D341Med (cell line): ENCODE measurements around the gene DEFB129.
"Not testable (repeated sequence)": the region's sequence is repeated elsewhere in the genome, so short reads cannot be mapped to it uniquely, and the experiment has no call there.

ENCODE experiments used
- DNase-seq: peaks from one replicate; pipeline ENCODE4 v3.0.0; 2012; ENCODE audit warnings: low spot score

Gene DEFB129, protein sequence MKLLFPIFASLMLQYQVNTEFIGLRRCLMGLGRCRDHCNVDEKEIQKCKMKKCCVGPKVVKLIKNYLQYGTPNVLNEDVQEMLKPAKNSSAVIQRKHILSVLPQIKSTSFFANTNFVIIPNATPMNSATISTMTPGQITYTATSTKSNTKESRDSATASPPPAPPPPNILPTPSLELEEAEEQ

DNA sequence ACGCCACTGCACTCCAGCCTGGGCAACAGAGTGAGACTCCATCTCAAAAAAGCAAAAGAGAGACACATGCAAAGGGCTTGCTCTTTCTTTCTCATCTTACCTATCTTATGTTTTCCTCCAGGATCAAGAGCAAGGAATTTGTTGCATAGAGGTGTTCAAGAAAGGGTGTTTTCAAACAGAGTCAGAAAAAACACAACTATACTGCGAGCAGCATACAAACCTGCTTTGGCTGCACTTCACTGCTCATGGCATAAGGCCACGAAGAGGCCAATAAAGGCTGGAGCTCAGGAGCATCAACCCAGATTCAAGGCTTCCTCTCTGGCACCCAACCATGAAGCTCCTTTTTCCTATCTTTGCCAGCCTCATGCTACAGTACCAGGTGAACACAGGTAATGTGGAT lies at the start of gene DEFB129:
TSS of gene DEFB129 (plus strand) at position 301 of the 400 bp plus-strand sequence. CDS start at position 332, 31 bp downstream.
- DNase-seq = no peak

DNA sequence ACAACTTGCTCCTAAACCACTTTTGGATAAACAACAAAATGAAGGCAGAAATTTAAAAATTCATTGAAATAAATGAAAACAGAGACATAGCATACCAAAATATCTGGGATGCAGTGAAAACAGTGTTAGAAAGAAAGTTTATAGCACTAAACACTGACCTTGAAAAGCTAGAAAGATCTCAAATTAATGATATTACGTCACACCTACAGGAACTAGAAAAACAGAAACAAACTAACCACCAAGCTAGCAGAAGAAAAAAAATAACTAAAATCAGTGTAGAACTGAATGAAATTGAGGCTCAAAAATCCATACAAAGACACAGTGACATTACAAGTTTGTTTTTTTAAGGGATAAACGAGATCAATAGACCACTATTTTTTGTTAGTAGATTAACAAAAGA lies 42.8 kb upstream of the DEFB129 start:
- no peak for DNase-seq

DNA sequence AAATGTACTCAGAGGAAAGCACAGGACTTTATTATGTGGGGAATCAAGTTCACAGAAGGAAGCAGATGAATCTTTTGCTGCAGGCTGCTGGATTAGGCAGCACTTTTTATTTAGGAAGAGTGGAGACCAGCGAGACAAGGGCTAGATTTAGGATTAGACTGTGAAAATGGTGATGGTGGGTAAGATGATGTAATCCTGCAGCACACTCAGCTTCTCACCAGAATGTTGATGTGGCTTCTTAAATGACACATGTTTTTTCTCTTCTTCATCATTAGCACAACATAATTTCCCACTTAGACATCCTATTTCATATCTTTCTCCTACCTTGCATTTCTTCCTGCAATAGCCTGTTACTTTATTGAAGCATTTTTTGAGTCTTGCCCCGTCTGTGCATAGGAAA lies 39.3 kb upstream of the DEFB129 start:
- DNase-seq = no peak

DNA sequence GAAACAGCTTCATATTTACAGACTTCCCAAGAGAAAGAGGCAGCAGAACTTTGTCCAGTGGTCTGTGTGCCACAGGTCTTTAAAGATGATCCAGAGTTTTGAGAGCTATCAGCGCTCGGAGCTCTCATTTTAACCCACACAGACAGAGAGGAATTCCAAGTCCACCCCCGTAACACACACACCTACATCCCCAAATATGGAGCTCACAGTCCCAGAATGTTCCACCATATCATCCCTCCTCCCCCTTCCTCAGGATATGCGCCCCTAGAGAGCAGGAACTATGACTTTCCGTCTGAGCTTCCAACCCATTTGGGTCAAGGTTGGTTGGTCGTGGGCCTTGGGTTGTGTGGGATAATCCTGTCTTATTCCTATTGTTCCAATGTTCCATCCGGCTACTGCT lies 37.4 kb upstream of the DEFB129 start, which contains the start of gene DEFB128:
TSS of gene DEFB128 (minus strand) at position 101 of the 400 bp plus-strand sequence. CDS start at position 13, 88 bp downstream.
- no peak for DNase-seq

DNA sequence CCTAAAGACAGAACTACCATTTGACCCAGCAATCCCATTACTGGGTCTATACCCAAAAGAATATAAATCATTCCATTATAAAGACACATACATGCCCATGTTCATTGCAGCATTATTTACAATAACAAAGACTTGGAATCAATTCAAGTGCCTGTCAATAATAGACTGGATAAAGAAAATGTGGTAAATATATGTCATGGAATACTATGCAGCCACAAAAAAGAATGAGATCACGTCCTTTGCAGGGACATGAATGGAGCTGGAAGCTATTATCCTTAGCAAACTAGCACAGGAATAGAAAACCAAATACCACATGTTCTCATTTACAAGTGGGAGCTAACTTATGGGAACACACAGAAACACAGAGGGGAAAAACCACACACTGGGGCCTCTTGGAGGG lies 28.8 kb upstream of the DEFB129 start:
- DNase-seq = no peak

DNA sequence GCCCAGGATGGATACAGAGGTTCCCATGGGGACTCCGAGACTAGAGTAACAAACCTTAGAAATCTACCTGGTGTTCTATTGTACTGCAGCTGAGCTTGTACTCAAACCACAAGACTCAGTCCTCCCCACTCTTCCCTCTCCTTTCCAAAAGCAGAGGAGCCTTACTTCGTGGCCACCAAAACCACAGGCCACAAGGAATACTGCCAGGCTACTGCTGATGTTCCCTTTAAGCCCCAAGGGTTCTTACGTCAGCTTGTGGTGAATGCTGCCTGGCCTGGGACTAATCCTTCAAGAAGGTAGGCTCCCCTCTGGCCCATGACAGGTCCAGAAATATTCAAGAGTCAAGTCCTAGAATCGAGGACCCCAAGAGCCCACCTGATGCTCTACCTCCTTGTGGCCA lies 27.1 kb upstream of the DEFB129 start:
- no peak for DNase-seq

DNA sequence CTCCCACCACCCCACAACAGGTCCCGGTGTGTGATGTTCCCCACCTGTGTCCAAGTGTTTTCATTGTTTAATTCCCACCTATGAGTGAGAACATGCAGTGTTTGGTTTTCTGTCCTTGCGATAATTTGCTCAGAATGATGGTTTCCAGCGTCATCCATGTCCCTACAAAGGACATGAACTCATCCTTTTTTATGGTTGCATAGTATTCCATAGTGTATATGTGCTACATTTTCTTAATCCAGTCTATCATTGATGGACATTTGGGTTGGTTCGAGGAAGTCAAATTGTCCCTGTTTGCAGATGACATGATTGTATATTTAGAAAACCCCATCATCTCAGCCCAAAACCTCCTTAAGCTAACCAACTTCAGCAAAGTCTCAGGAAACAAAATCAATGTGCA lies 23.4 kb upstream of the DEFB129 start:
- DNase-seq = not testable (repeated sequence)

DNA sequence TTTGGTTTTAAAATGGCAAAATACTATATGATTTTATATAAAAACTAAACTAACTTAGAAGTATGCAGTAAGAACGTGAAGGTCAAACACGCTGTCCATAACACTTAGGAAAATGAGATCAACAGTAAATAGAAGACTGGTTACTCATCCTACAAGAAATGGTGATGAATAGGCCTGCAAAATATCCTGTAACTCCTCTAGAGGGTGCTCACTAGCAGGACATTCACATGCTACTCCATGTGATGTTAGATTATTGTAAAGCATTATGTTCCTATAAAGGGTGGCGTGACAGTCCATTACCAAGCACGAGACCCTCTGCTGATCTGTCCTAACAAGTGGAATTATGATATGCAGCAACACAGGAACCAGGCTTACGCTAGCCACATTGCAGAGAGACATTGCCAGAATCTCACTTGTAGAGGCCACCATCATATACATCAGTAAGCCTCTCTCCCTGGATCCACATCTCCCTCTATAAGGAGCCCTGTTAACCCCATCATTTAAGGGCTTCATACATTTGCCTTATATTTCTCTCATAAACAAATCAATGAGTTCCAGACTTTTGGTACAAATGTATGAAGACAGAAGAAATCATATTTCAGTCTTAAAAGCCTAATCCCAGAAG lies 18.0 kb upstream of the DEFB129 start:
- DNase-seq = peak; percentile 54

DNA sequence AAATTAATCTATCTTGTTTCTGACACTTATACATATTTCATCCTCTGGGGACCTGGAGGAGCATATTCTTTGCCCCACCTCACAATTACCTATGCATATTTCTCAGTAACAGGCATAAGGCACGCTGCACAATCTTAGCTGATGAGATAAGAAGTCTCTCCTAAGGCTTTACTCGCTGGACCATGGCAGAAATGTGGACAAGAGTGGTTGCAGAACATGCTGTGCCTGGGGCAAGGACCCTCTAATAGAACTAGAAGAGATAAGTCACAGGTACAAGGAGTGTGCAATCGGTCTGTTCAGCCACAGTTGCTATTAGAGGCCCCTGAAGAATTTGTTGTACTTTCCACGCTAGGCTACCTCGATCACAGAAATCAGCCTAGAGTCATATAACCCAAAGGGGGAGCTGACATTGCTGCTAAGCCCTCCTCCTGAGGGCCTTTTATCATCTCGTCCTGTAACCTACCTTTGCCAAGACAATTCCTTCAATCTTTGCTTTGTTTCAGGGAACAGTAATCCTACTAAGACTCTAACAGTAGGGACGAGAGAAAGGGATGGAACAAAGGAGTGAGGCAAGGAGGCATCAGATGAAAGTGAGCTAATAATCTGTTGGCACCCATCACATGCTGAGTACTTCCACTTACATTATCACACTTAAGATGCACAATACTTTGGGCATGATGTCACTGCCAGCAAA lies 16.1 kb upstream of the DEFB129 start:
- no peak for DNase-seq

DNA sequence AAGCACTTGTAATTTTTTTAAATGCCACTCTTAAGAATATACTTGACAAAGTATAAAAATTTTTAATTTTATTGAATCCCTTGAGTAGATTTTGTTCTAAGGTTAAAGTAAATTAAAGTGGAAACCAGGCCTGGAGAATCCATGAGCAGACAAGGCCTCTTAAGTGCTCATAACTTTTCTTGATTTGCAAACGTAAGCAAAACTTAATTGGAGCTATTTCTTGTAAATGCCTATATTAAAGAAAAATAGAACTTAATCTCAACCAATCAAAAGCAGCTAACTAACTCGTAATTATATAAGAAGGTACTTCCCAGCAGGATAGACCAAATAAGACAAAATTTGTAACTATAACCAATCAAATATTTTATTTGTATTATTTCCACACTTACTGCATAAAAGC lies 12.7 kb upstream of the DEFB129 start:
- DNase-seq = no peak

DNA sequence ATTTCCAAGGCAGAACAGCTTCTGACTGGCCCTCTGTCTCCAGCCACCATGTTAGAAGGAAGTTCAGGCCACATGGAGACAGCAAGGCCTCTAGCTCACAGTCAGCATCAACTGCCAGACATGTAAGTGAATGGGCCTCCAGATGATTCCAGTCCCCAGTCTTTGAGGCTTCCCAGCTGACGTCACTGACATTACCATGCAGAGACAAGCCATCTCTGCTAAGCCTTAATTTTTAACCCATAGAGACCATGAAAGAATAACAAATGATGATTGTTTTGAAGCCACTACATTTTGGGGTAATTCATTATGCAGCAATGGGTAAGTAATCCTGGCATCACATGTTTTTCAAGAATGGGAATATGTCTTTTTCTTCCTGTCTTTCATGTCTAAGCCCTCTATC lies 11.3 kb upstream of the DEFB129 start:
- DNase-seq = no peak

DNA sequence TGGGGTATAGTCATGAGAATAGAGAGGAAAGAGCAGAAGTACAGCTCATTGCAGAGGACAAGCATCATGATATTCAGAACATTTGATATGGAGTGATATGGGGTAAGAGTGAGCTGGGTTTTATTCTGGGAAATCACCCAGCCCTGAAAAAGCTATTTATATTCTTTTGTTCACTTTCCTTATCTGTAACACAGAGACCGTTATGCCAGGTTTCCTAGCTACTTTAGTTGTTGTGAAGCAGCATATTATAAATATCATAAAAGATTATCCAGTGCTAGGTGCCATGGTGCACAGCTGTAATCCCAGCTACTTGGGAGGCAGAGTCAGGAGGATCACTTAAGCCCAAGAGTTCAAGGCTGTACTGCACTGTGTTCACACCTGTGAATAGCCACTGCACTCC lies 9.8 kb upstream of the DEFB129 start:
- DNase-seq = no peak

DNA sequence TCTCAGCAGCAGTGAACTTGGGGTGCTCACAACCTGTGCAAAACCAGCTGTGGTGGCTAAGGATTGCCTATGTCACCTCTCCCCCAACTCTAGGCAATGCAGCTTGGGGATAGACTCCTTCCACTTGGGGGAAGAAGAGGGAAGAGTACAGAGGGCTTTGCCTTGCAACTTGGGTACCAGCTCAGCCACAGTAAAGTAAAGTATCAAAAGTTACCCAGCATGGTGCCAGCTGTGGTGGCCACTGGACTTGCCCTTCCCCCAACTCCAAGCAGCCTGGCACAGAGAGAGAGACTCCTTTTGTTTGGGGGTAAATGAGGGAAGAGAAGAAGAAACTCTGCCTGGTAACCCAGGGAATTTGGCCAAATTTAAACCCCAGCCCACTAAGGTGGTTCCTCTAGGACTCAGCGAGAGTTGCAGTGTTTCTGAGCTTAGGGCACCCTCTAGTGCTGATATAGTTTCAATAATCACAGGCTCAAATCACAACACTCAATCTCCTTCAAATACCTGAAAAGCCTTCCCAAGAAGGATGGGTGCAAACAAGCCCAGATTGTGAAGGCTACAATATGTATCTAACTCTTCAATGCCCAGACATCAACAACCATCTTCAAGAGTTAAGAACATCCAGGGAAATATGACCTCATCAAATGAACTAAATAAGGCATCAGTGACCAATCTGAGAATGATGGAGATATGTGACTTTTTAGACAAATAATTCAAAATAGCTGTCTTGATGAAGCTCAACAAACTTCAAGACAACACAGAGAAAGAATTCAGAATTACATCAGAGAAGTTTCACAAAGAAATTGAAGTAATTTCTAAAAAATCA lies 7.6 kb upstream of the DEFB129 start:
- peak; percentile 61 for DNase-seq

DNA sequence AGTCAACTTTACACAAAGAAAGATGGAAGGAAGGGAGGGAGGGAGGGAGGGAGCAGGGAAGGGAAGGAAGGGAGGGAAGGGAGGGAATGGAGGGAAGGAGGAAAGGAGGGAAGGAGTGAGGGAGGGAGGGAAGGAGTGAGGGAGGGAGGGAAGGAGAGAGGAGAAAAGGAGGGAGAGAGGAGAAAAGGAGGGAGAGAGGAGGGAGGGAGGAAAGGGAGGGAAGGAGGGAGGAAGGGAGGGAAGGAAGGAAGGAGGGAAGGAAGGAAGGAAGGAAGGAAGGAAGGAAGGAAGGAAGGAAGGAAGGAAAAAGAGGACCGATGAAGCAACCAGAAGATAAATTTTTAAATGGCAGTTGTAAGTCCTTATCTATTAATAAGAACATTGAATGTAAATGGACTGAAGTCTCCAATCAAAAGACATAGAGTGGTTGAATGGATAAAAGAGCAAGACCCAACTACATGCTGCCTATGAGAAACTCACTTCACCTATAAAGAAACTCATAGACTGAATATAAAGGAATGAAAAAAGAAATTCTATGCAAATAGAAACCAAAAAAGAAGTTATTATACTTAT lies 5.7 kb upstream of the DEFB129 start:
- DNase-seq = no peak

DNA sequence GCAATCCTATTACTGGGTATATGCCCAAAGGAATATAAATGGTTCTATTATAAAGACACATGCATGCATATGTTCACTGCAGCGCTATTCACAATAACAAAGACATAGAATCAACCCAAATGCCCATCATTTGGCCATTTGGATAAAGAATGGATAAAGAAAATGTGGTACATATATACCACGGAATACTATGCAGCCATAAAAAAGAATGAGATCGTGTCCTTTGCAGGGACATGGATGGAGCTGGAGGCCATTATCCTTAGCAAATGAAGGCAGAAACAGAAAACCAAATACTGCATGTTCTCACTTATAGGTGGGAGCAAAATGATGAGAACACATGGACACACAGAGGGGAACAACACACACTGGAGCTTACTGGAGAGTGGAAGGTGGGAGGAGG lies 1.2 kb upstream of the DEFB129 start:
- DNase-seq = not testable (repeated sequence)

DNA sequence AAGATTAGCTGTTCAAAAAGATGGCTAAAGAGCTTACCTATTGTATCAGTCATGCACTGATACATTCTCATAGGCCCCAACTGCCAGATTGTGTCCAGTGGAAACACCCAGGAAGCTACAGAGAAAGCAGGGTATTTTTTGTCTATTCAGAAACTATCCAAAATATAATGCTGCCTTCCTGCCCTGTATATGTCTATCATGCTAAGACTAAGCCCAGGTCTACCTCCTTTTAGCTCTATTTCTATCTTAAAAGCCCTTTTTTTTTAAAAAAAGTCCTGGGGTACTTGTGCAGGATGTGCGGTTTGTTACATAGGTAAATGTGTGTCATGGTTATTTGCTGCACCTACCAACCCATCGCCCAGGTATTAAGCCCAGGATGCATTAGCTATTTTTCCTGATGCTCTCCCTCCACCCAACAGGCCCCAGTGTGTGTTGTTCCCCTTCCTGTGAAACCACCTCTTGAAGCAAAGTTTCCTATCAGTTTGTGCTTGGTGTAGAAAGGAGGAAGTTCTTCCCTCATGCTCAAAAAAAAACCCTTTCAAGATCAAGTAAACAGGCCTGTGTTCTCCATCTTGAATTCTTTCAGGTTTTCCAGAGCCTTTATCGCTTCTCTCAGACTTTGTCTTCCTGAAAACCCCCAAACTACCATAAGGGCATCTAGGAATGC lies 514 bp downstream of the DEFB129 start:
- no peak for DNase-seq

DNA sequence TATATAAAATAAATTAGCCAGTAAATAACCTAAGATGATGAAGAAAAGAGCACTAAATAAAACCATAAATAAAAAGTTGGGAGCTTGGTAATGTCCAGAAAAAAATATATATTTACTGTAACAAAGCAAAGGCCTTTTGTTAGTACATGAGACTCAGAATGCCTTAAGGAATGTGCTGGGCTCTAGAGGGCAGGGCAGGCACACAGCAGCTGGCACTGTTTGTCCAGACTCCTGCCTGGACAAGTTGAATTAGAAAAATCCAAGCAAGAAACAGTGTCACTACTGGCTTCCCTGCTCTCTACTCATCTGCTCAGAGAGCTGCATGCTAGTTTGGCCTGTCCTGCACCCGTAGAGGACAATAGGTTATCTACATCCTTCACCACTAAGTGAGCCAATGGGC lies 8.8 kb downstream of the DEFB129 start:
- DNase-seq = peak; percentile 49

DNA sequence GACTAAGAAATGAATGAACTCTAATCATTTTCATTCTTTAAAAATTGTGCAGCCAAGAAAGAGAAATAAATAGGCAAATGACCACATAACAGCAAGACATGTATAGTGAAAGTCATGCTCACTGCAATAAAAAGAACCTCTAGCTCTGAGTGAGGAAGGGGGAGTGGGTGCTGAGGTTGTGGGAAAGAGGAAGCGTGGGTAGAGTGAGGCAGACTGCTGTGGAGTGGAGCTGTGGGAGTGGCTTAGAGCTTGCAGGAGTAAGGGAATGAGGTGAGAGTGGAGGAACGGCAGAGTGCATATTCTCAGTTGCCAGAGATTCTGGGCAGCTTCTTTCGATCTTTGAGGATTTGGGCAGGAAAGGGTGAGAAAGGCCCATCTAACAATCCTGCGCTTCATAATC lies 10.4 kb downstream of the DEFB129 start:
- no peak for DNase-seq

DNA sequence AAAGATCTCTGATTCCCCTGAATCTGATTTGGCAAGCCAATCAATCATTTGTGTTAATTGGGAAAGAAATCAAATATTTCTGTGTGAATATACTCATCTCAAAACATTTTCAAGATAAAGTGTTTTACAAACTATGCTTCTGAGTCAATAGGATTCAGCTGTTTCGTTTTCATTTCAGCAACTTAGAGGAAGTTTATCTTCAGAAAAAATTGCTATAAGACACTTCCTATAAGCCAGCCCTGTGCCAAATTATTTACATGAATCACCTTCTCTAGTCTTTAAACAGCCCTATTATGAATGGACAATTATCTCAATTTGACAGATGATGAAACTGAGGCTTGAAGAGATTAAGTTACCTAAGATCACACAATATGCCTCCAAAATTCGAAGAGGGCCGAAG lies 10.9 kb downstream of the DEFB129 start:
- no peak for DNase-seq

DNA sequence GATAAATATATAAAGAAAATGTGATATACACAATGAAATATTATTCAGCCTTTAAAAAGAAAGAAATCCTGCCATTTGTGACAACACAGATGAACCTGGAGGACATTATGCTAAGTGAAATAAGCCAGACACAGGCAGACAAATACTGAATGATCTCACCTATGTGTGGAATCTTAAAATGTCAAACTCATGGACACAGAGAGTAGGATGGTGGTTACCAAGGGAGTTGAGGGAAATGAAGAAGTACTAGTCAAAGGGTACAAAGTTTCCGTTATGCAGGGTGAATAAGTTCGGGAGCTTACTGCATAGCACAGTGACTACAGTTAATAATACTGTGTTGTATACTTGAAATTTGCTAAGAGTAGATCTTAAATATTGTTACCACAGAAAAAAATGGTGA lies 15.8 kb downstream of the DEFB129 start:
- no peak for DNase-seq

DNA sequence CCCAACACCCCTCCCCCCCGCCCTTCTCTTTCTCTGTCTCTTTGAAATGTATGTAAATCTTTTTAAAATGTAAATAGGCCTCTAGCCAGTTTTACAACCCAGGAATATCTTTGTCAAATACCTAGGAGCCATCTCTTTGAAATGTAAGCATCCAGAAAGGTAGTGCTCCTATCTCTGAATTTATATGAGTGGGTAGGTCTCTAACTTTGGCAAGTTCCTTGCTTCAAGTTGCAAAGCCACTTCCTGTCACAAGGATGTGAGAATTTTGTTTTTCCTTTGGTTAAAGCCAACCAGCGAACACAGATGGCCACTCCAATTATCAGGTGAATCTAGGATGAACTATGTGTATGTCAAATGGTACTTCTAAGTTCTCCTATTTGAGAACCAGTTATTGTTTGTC lies 24.3 kb downstream of the DEFB129 start:
- no peak for DNase-seq

DNA sequence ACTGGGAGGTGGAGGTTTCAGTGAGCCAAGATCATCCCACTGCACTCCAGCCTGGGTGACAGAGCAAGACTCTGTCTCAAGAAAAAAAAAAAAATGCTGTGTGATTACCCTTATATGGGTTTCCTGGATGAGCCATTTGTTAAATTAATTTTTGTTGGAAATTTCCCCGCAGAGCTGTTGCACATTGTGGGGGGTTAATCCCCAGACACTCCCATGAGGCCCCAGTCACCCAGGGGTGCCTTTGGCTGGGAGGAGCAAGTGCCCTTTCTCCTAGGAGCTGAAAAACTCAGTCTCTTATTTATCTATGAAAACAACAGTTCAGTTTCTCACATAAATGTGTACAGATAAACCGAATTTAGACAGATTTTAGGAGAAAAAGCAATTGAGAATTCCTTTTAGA lies 25.7 kb downstream of the DEFB129 start:
- DNase-seq = peak; percentile 66
